Measurements from ENCODE around the gene ZNF804B.

Gene ZNF804B

GRCh38 chr7:88985295-88985694 lies 225.8 kb downstream of the ZNF804B start:
- Mint-ChIP-seq H3K27me3 (peaks cover 4% of the 10 kb centered on the region), H3K4me1 (ENCODE audit: low read depth) (no peaks in the 10 kb centered on the region), H3K36me3 (no peaks in the 10 kb centered on the region), H3K27ac (no peak overlapping the region), H3K4me3 (no peak overlapping the region), H3K9me3 (ENCODE audit: low read depth) (no peaks in the 10 kb centered on the region)

GRCh38 chr7:89001306-89001705 lies 241.8 kb downstream of the ZNF804B start:
- H3K9me3 Mint-ChIP-seq (ENCODE audit: low read depth): no peaks in the 10 kb centered on the region
- H3K27ac Mint-ChIP-seq: no peak overlapping the region
- H3K4me1 Mint-ChIP-seq (ENCODE audit: low read depth): peaks cover 26% of the 10 kb centered on the region
- H3K36me3 Mint-ChIP-seq: no peaks in the 10 kb centered on the region
- H3K27me3 Mint-ChIP-seq: no peaks in the 10 kb centered on the region
- no peak overlapping the region for H3K4me3 Mint-ChIP-seq

GRCh38 chr7:89002981-89003956 lies 243.8 kb downstream of the ZNF804B start:
- H3K27ac Mint-ChIP-seq: peak overlapping the region; percentile 97
- no peaks in the 10 kb centered on the region for H3K36me3 Mint-ChIP-seq
- H3K9me3 Mint-ChIP-seq (ENCODE audit: low read depth): no peaks in the 10 kb centered on the region
- no peaks in the 10 kb centered on the region for H3K27me3 Mint-ChIP-seq
- peaks cover 26% of the 10 kb centered on the region for H3K4me1 Mint-ChIP-seq (ENCODE audit: low read depth)
- peak overlapping the region; percentile 82 for H3K4me3 Mint-ChIP-seq

- Mint-ChIP-seq H3K4me3 (no peak overlapping the region), H3K27me3 (no peaks in the 10 kb centered on the region), H3K9me3 (ENCODE audit: low read depth) (no peaks in the 10 kb centered on the region), H3K27ac (no peak overlapping the region), H3K4me1 (ENCODE audit: low read depth) (no peaks in the 10 kb centered on the region), H3K36me3 (no peaks in the 10 kb centered on the region)
Measured at GRCh38 chr7:89012016-89012415, 252.5 kb downstream of the ZNF804B start.

- no peaks in the 10 kb centered on the region for H3K27me3 Mint-ChIP-seq
- no peak overlapping the region for H3K27ac Mint-ChIP-seq
- H3K4me3 Mint-ChIP-seq: no peak overlapping the region
- peaks cover 10% of the 10 kb centered on the region for H3K9me3 Mint-ChIP-seq (ENCODE audit: low read depth)
- H3K36me3 Mint-ChIP-seq: no peaks in the 10 kb centered on the region
- H3K4me1 Mint-ChIP-seq (ENCODE audit: low read depth): no peaks in the 10 kb centered on the region
Measured at GRCh38 chr7:89017695-89018094, 258.2 kb downstream of the ZNF804B start.

- H3K36me3 Mint-ChIP-seq: no peaks in the 10 kb centered on the region
- peaks cover 10% of the 10 kb centered on the region for H3K9me3 Mint-ChIP-seq (ENCODE audit: low read depth)
- no peak overlapping the region for H3K4me3 Mint-ChIP-seq
- peaks cover 1% of the 10 kb centered on the region for H3K27me3 Mint-ChIP-seq
- no peaks in the 10 kb centered on the region for H3K4me1 Mint-ChIP-seq (ENCODE audit: low read depth)
- H3K27ac Mint-ChIP-seq: no peak overlapping the region
Measured at GRCh38 chr7:89021741-89022140, 262.2 kb downstream of the ZNF804B start.

- Mint-ChIP-seq H3K4me1 (ENCODE audit: low read depth) (no peaks in the 10 kb centered on the region), H3K27ac (no peak overlapping the region), H3K36me3 (no peaks in the 10 kb centered on the region), H3K27me3 (peaks cover 1% of the 10 kb centered on the region), H3K9me3 (ENCODE audit: low read depth) (peaks cover 7% of the 10 kb centered on the region), H3K4me3 (no peak overlapping the region)
Measured at GRCh38 chr7:89023206-89023605, 263.7 kb downstream of the ZNF804B start.

- no peaks in the 10 kb centered on the region for H3K4me1 Mint-ChIP-seq (ENCODE audit: low read depth)
- no peak overlapping the region for H3K27ac Mint-ChIP-seq
- H3K36me3 Mint-ChIP-seq: no peaks in the 10 kb centered on the region
- peaks cover 1% of the 10 kb centered on the region for H3K27me3 Mint-ChIP-seq
- peaks cover 4% of the 10 kb centered on the region for H3K9me3 Mint-ChIP-seq (ENCODE audit: low read depth)
- no peak overlapping the region for H3K4me3 Mint-ChIP-seq
Measured at GRCh38 chr7:89023877-89024276, 264.4 kb downstream of the ZNF804B start.

GRCh38 chr7:89027781-89028180 lies 268.3 kb downstream of the ZNF804B start:
- no peaks in the 10 kb centered on the region for H3K36me3 Mint-ChIP-seq
- no peak overlapping the region for H3K27ac Mint-ChIP-seq
- H3K4me3 Mint-ChIP-seq: no peak overlapping the region
- peaks cover 1% of the 10 kb centered on the region for H3K27me3 Mint-ChIP-seq
- no peaks in the 10 kb centered on the region for H3K9me3 Mint-ChIP-seq (ENCODE audit: low read depth)
- H3K4me1 Mint-ChIP-seq (ENCODE audit: low read depth): peaks cover 11% of the 10 kb centered on the region

- no peaks in the 10 kb centered on the region for H3K36me3 Mint-ChIP-seq
- H3K27me3 Mint-ChIP-seq: peaks cover 1% of the 10 kb centered on the region
- H3K27ac Mint-ChIP-seq: no peak overlapping the region
- no peak overlapping the region for H3K4me3 Mint-ChIP-seq
- no peaks in the 10 kb centered on the region for H3K9me3 Mint-ChIP-seq (ENCODE audit: low read depth)
- H3K4me1 Mint-ChIP-seq (ENCODE audit: low read depth): peaks cover 11% of the 10 kb centered on the region
Measured at GRCh38 chr7:89028319-89028718, 268.8 kb downstream of the ZNF804B start.

- no peak overlapping the region for H3K27ac Mint-ChIP-seq
- no peaks in the 10 kb centered on the region for H3K36me3 Mint-ChIP-seq
- H3K4me3 Mint-ChIP-seq: no peak overlapping the region
- H3K9me3 Mint-ChIP-seq (ENCODE audit: low read depth): no peaks in the 10 kb centered on the region
- peaks cover 11% of the 10 kb centered on the region for H3K4me1 Mint-ChIP-seq (ENCODE audit: low read depth)
- no peaks in the 10 kb centered on the region for H3K27me3 Mint-ChIP-seq
Measured at GRCh38 chr7:89029864-89030263, 270.4 kb downstream of the ZNF804B start.

- Mint-ChIP-seq H3K36me3 (no peaks in the 10 kb centered on the region), H3K4me3 (no peak overlapping the region), H3K4me1 (ENCODE audit: low read depth) (no peaks in the 10 kb centered on the region), H3K9me3 (ENCODE audit: low read depth) (peaks cover 12% of the 10 kb centered on the region), H3K27ac (no peak overlapping the region), H3K27me3 (peaks cover 1% of the 10 kb centered on the region)
Measured at GRCh38 chr7:89041240-89041639, 281.7 kb downstream of the ZNF804B start.

- peaks cover 1% of the 10 kb centered on the region for H3K27me3 Mint-ChIP-seq
- H3K36me3 Mint-ChIP-seq: no peaks in the 10 kb centered on the region
- no peak overlapping the region for H3K27ac Mint-ChIP-seq
- H3K4me3 Mint-ChIP-seq: no peak overlapping the region
- no peaks in the 10 kb centered on the region for H3K4me1 Mint-ChIP-seq (ENCODE audit: low read depth)
- H3K9me3 Mint-ChIP-seq (ENCODE audit: low read depth): peaks cover 12% of the 10 kb centered on the region
Measured at GRCh38 chr7:89042940-89043339, 283.4 kb downstream of the ZNF804B start.

- Mint-ChIP-seq H3K27me3 (no peaks in the 10 kb centered on the region), H3K27ac (no peak overlapping the region), H3K4me1 (ENCODE audit: low read depth) (no peaks in the 10 kb centered on the region), H3K36me3 (no peaks in the 10 kb centered on the region), H3K4me3 (no peak overlapping the region), H3K9me3 (ENCODE audit: low read depth) (no peaks in the 10 kb centered on the region)
Measured at GRCh38 chr7:89049043-89049442, 289.5 kb downstream of the ZNF804B start.

- no peaks in the 10 kb centered on the region for H3K4me1 Mint-ChIP-seq (ENCODE audit: low read depth)
Measured at GRCh38 chr7:89053130-89053529, 293.6 kb downstream of the ZNF804B start.

GRCh38 chr7:89054361-89054760 lies 294.9 kb downstream of the ZNF804B start:
- Mint-ChIP-seq H3K36me3 (no peaks in the 10 kb centered on the region), H3K9me3 (ENCODE audit: low read depth) (no peaks in the 10 kb centered on the region), H3K4me1 (ENCODE audit: low read depth) (no peaks in the 10 kb centered on the region), H3K27me3 (no peaks in the 10 kb centered on the region), H3K27ac (no peak overlapping the region), H3K4me3 (no peak overlapping the region)

More at GRCh38 chr7:89053130-89053529, 293.6 kb downstream of the ZNF804B start:
- H3K27me3 Mint-ChIP-seq: no peaks in the 10 kb centered on the region
- no peak overlapping the region for H3K27ac Mint-ChIP-seq
- H3K4me3 Mint-ChIP-seq: no peak overlapping the region
- H3K36me3 Mint-ChIP-seq: no peaks in the 10 kb centered on the region
- no peaks in the 10 kb centered on the region for H3K9me3 Mint-ChIP-seq (ENCODE audit: low read depth)
